Measurements from ENCODE around the gene PADI6. TPM values are rescaled to one million over a fixed set of nuclear protein-coding genes. Genes with fewer than 3 reads are reported as not detected.
A peak's percentile ranks its signal among the peaks of the same experiment; 100 is the strongest.

The PADI6 gene
- total RNA-seq, 1 experiment from 2014 or later = not detected

DNA sequence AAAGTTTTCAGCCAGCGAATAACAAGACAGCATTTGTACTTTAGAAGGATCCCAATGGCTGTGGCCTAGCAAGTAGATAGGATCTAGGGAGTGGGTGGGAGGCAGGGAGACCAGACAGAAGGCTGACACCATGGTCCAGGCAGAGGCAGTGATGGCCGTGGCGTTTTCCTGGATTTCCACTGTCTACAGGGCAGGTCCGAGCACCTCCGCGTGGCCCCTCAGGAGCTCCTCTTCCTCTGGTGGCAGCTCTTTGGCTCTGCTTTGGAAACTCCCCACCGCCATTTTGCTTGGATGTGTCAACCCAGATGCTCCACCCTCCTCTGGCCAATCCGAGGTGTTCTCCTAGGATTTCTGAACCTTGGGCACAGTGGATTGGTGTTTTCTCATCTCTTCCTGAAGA is 38.9 kb upstream of the PADI6 start:
- BruUV-seq (replicated peaks) = no TSS peak
- TF ChIP-seq, protein P1, sequence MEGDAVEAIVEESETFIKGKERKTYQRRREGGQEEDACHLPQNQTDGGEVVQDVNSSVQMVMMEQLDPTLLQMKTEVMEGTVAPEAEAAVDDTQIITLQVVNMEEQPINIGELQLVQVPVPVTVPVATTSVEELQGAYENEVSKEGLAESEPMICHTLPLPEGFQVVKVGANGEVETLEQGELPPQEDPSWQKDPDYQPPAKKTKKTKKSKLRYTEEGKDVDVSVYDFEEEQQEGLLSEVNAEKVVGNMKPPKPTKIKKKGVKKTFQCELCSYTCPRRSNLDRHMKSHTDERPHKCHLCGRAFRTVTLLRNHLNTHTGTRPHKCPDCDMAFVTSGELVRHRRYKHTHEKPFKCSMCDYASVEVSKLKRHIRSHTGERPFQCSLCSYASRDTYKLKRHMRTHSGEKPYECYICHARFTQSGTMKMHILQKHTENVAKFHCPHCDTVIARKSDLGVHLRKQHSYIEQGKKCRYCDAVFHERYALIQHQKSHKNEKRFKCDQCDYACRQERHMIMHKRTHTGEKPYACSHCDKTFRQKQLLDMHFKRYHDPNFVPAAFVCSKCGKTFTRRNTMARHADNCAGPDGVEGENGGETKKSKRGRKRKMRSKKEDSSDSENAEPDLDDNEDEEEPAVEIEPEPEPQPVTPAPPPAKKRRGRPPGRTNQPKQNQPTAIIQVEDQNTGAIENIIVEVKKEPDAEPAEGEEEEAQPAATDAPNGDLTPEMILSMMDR (IDR thresholded peaks at IDR 0.05; ENCODE audit: unreplicated experiment) = no peak
- H3K4me3 Mint-ChIP-seq (ENCODE audit: unreplicated experiment) = no peak overlapping the region
- H3K4me1 Mint-ChIP-seq (ENCODE audit: insufficient read depth, unreplicated experiment) = peaks cover 5% of the 10 kb centered on the region
- DNase-seq (ENCODE audit: unreplicated experiment) = no peak
- no peaks in the 10 kb centered on the region for H3K9me3 Mint-ChIP-seq (ENCODE audit: unreplicated experiment)
- ChIA-PET POLR2A (interaction anchor here (0.8 kb wide), 1 partner anchor 46 kb away, joined by 3 read pairs; no protein-coding TSS in a partner anchor), CTCF (interaction anchor here (0.6 kb wide), 2 partner anchors 53 to 285 kb away, joined by 3 to 4 read pairs; no protein-coding TSS in a partner anchor)
- intact Hi-C loops (cut with micrococcal nuclease) = loop anchor here (10.0 kb wide), 1 partner anchor 268 kb away; no protein-coding TSS in a partner anchor
- H3K36me3 Mint-ChIP-seq (ENCODE audit: insufficient read depth, unreplicated experiment) = no peaks in the 10 kb centered on the region
- H3K27ac Mint-ChIP-seq (ENCODE audit: low read depth, unreplicated experiment) = no peak overlapping the region
- H3K27me3 Mint-ChIP-seq (ENCODE audit: insufficient read depth, unreplicated experiment) = no peaks in the 10 kb centered on the region

DNA sequence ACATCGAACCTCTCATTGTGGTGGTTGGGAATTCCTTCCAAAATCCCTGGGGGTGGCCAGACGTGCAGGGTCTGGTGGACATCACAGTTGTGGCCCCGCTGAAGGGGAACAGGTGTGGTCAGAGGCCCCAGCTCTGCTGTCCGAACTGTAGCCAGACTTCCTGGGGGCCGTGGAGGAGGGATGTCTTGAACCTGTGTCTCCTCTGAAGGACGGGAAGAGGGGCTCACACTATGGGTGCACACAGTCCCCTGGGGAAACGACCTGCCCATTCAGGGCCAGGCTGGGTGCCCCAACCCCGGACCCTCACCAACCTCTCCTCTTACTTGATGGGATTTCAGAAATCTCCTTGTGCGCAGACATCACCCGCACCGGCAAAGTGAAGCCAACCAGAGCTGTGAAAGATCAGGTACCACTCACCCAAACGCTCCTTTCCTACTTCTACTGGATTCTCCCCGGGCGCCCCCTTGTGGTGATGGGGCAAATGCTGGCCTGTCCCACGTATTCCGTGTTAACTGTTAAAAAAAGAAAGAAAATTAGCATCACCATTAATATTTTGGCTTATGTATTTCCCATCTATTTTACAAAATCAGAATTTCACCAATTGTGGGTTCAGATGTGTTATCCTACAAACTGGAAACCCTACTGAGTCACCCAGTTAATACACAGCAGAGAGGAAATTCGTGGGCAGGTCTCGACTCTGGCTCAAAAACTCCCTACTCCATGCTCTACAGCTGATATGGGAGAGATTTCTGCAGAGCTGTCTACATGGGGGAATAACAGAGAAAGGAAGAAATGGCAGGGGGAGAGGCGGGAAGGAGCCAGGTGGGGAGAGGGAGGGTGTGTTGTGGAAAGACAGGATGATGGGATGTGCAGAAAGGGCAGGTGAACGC is 35.9 kb upstream of the PADI6 start:
- no TSS peak for BruUV-seq (replicated peaks)
- no peaks in the 10 kb centered on the region for H3K27me3 Mint-ChIP-seq (ENCODE audit: insufficient read depth, unreplicated experiment)
- DNase-seq (ENCODE audit: unreplicated experiment) = peak; percentile 88
- no peaks in the 10 kb centered on the region for H3K36me3 Mint-ChIP-seq (ENCODE audit: insufficient read depth, unreplicated experiment)
- H3K9me3 Mint-ChIP-seq (ENCODE audit: unreplicated experiment) = no peaks in the 10 kb centered on the region
- no peak overlapping the region for H3K4me3 Mint-ChIP-seq (ENCODE audit: unreplicated experiment)
- ChIA-PET CTCF (interaction anchor here (0.6 to 4.8 kb wide), 29 partner anchors 10 to 372 kb away, joined by 3 to 20 read pairs (median 4); no protein-coding TSS in a partner anchor), POLR2A (interaction anchor here (0.9 to 1.4 kb wide), 2 partner anchors 46 to 67 kb away, joined by 4 read pairs; no protein-coding TSS in a partner anchor)
- intact Hi-C loops (cut with micrococcal nuclease) = loop anchor here (1.0 to 10.0 kb wide), 7 partner anchors 34 to 271 kb away; no protein-coding TSS in a partner anchor
- H3K4me1 Mint-ChIP-seq (ENCODE audit: insufficient read depth, unreplicated experiment) = peaks cover 17% of the 10 kb centered on the region
- TF ChIP-seq, protein P1 (IDR thresholded peaks at IDR 0.05; ENCODE audit: unreplicated experiment) = peak; percentile 81
- H3K27ac Mint-ChIP-seq (ENCODE audit: low read depth, unreplicated experiment) = no peak overlapping the region

DNA sequence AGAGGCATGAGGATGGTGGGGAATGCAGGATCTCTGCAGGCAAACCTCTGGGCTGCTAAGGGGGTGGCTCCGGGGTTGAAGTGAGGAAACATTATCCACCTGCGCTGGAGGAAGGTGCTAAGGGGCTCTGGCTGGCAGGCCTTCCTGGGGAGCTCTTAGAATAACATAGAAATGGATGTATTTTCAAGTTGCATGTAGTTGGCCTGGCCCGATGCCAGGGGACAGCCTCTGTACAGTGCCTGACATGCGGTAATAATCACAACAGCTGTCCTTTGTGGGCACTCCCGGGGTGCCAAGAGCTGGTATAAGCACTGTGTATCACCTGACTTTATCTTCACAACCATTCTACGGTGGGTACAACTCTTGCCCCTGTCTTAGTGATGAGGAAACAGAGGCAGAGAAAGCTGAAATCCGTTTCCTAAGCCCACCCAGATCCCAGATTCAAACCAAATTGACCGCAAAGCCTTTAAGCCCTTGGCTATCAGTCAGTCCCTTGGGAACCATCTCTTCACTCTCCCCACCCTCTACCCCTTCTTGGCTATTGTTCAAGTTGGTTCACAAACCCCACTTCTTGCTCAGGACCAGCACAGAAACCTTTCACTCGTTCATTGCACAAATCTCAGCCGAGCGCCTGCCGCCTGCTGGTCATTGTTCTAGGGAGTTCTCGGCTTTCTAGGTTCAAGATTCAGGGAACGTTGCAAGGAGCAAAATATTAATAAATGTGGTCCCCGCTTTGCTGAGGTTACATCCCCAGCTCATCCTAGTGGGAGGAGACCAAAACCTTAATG is 33.1 kb upstream of the PADI6 start:
- Mint-ChIP-seq H3K36me3 (ENCODE audit: insufficient read depth, unreplicated experiment) (no peaks in the 10 kb centered on the region), H3K9me3 (ENCODE audit: unreplicated experiment) (no peaks in the 10 kb centered on the region), H3K4me3 (ENCODE audit: unreplicated experiment) (no peak overlapping the region), H3K27me3 (ENCODE audit: insufficient read depth, unreplicated experiment) (no peaks in the 10 kb centered on the region), H3K4me1 (ENCODE audit: insufficient read depth, unreplicated experiment) (peaks cover 17% of the 10 kb centered on the region), H3K27ac (ENCODE audit: low read depth, unreplicated experiment) (no peak overlapping the region)
- intact Hi-C loops (cut with micrococcal nuclease) = loop anchor here (5.0 to 10.0 kb wide), 2 partner anchors 87 to 274 kb away; no protein-coding TSS in a partner anchor
- no peak for DNase-seq (ENCODE audit: unreplicated experiment)
- no TSS peak for BruUV-seq (replicated peaks)
- ChIA-PET CTCF (interaction anchor here (0.5 to 4.8 kb wide), 6 partner anchors 32 to 1121 kb away, joined by 3 to 20 read pairs (median 4); no protein-coding TSS in a partner anchor), POLR2A (no interaction called here)
- TF ChIP-seq, protein P1 (IDR thresholded peaks at IDR 0.05; ENCODE audit: unreplicated experiment) = no peak
